Smooth muscle cell (in vitro differentiated cells): ENCODE data around the gene IGDCC3. TPM values are rescaled to one million over a fixed set of nuclear protein-coding genes. Genes with fewer than 3 reads are reported as not detected.
A peak's percentile ranks its signal among the peaks of the same experiment; 100 is the strongest.

ENCODE experiments used
- DNase-seq: peaks from one replicate; lab custom pipeline; 2025; ENCODE audit not compliant: unreplicated experiment; lab: John Stamatoyannopoulos, UW
- H2AFZ ChIP-seq: fragments of 200-600 bp; sonication (generic); 2 replicates; pipeline ENCODE4 v1.6.0; 2016; ENCODE audit warnings: antibody characterized with exemption, low read depth, mild to moderate bottlenecking
- H3F3A ChIP-seq: fragments of 200-600 bp; sonication (generic); 2 replicates; pipeline ENCODE4 v1.6.0; 2017; ENCODE audit warnings: antibody characterized with exemption, low read depth
- H3K27ac ChIP-seq: fragments of 200-600 bp; sonication (generic); 2 replicates; pipeline ENCODE4 v1.5.1; 2016; ENCODE audit warnings: low read depth, mild to moderate bottlenecking
- H3K27me3 ChIP-seq: fragments of 200-600 bp; sonication (generic); 2 replicates; pipeline ENCODE4 v1.6.1; 2016; ENCODE audit warnings: low read depth, mild to moderate bottlenecking
- H3K36me3 ChIP-seq: fragments of 200-600 bp; sonication (generic); 2 replicates; pipeline ENCODE4 v1.5.1; 2016; ENCODE audit warnings: low read depth
- H3K4me1 ChIP-seq: fragments of 200-600 bp; sonication (generic); 2 replicates; pipeline ENCODE4 v1.5.1; 2016; ENCODE audit warnings: low read depth
- H3K4me2 ChIP-seq: fragments of 200-600 bp; sonication (generic); 2 replicates; pipeline ENCODE4 v1.6.0; 2016; ENCODE audit warnings: mild to moderate bottlenecking
- H3K4me3 ChIP-seq: fragments of 200-600 bp; sonication (generic); 2 replicates; pipeline ENCODE4 v1.5.1; 2016; ENCODE audit warnings: mild to moderate bottlenecking
- H3K79me2 ChIP-seq: fragments of 200-600 bp; sonication (generic); 2 replicates; pipeline ENCODE4 v1.6.0; 2016; ENCODE audit warnings: low read depth, mild to moderate bottlenecking
- H3K9ac ChIP-seq: fragments of 200-600 bp; sonication (generic); 2 replicates; pipeline ENCODE4 v1.6.0; 2016; ENCODE audit warnings: low read depth
- H3K9me3 ChIP-seq: fragments of 200-600 bp; sonication (generic); replicated peaks from 2 replicates; pipeline ENCODE4 v1.5.1; 2016; ENCODE audit warnings: low read depth
- H4K20me1 ChIP-seq: fragments of 200-600 bp; sonication (generic); 2 replicates; pipeline ENCODE4 v1.6.0; 2016; ENCODE audit warnings: low read depth
- whole genome bisulfite sequencing: methylation state at CpG from one replicate; pipeline ENCODE4 v1.1.7; 2016; ENCODE audit warnings: low lambda C conversion rate; 5-methylcytosine and 5-hydroxymethylcytosine counted together
- polyA plus RNA-seq: library from polyadenylated mRNA; unstranded; fragments of >200 nt; fragmentation: Nextera tagmentation; extraction: Ambion mirVana; gene quantifications from 2 replicates; pipeline ENCODE4 v1.2.1, GENCODE V29; 2016
- total RNA-seq: library from RNA; depleted of rRNA; stranded (reverse); fragments of >200 nt; gene quantifications from 2 replicates; pipeline ENCODE4 v1.2.3, GENCODE V29; 2014
- TF ChIP-seq, protein P1 (sequence below): fragments of 200-600 bp; sonication (generic); IDR thresholded peaks from 2 replicates; pipeline ENCODE4 v1.5.1; 2017; ENCODE audit warnings: borderline replicate concordance, mild to moderate bottlenecking, antibody characterized with exemption; ENCODE audit not compliant: insufficient read depth, poor library complexity, severe bottlenecking

Gene IGDCC3
- total and polyA plus RNA-seq, 2 experiments from 2014 or later, result 3.2 to 5.9 TPM

DNA sequence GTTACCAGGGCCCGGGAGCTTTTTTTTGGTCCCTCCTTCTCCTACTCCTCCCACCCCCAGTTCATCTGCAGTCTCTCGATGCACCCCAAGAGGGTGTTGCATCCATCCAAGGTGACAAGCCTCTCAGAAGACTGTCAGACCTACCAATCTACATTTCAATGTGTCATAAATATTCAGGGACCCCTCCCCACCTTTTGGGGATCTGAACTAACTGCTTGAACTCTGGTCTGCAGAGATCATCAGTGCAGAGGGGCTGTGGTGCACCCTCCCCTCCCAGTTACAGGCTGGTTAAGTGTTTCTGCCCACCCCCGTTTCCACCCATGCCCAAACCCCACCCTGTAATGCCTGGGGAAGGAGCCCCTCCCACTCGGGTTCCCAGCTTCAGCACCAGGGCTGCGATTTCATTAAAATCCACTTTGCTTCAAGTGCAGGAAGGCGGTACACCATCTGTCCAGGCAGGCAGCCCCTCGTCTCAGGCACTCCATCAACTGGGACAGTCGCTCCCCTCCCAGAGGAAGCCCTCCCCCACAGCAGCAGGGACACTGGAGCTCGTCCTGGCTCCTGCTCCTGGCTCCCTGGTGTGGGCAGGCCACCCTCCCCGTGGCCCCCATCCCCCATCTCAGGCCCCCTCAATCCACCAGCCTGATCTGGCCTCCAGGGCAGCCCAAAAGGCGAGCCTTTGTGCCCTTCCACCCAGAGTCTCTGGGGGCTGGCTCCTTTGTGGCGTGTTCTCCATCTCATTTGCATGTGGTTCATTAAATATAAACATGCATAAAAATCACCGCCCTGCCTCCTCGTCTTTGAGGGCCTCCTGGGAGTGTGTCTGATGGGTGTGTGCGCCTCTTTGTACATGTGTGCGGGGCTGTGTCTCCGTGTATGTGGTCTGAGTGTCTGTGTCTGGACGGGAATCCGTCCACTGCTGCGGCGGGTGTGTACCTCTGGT lies 41.0 kb downstream of the IGDCC3 start:
- Histone ChIP-seq H2AFZ (no peak overlapping the region), H3K9ac (no peak overlapping the region), H3K4me2 (no peak overlapping the region), H3K27ac (no peak overlapping the region), H3F3A (no peaks in the 10 kb centered on the region), H3K79me2 (peaks cover 7% of the 10 kb centered on the region), H4K20me1 (no peaks in the 10 kb centered on the region), H3K27me3 (no peaks in the 10 kb centered on the region), H3K9me3 (no peaks in the 10 kb centered on the region), H3K4me1 (peaks cover 32% of the 10 kb centered on the region), H3K4me3 (no peak overlapping the region), H3K36me3 (no peaks in the 10 kb centered on the region)
- no peak for DNase-seq
- WGBS, result 81% methylated on average over 21 of the region's 21 CpGs
- TF ChIP-seq, protein P1, sequence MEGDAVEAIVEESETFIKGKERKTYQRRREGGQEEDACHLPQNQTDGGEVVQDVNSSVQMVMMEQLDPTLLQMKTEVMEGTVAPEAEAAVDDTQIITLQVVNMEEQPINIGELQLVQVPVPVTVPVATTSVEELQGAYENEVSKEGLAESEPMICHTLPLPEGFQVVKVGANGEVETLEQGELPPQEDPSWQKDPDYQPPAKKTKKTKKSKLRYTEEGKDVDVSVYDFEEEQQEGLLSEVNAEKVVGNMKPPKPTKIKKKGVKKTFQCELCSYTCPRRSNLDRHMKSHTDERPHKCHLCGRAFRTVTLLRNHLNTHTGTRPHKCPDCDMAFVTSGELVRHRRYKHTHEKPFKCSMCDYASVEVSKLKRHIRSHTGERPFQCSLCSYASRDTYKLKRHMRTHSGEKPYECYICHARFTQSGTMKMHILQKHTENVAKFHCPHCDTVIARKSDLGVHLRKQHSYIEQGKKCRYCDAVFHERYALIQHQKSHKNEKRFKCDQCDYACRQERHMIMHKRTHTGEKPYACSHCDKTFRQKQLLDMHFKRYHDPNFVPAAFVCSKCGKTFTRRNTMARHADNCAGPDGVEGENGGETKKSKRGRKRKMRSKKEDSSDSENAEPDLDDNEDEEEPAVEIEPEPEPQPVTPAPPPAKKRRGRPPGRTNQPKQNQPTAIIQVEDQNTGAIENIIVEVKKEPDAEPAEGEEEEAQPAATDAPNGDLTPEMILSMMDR, result no peak

- no peaks in the 10 kb centered on the region for H3K36me3 ChIP-seq
- peaks cover 32% of the 10 kb centered on the region for H3K4me1 ChIP-seq
- no peak overlapping the region for H3K9ac ChIP-seq
- DNase-seq, result no peak
- H3K27ac ChIP-seq, result no peak overlapping the region
- H3K4me2 ChIP-seq, result peak overlapping the region; percentile 39
- no peak overlapping the region for H2AFZ ChIP-seq
- H3K27me3 ChIP-seq, result no peaks in the 10 kb centered on the region
- H3K4me3 ChIP-seq, result no peak overlapping the region
- TF ChIP-seq, protein P1, result no peak
- no peaks in the 10 kb centered on the region for H4K20me1 ChIP-seq
- no peaks in the 10 kb centered on the region for H3K9me3 ChIP-seq
- WGBS, result 92% methylated on average over 18 of the region's 19 CpGs
- no peaks in the 10 kb centered on the region for H3K79me2 ChIP-seq
- no peaks in the 10 kb centered on the region for H3F3A ChIP-seq
Measured at GRCh38 chr15:65335278-65336055, 42.3 kb downstream of the IGDCC3 start.

DNA sequence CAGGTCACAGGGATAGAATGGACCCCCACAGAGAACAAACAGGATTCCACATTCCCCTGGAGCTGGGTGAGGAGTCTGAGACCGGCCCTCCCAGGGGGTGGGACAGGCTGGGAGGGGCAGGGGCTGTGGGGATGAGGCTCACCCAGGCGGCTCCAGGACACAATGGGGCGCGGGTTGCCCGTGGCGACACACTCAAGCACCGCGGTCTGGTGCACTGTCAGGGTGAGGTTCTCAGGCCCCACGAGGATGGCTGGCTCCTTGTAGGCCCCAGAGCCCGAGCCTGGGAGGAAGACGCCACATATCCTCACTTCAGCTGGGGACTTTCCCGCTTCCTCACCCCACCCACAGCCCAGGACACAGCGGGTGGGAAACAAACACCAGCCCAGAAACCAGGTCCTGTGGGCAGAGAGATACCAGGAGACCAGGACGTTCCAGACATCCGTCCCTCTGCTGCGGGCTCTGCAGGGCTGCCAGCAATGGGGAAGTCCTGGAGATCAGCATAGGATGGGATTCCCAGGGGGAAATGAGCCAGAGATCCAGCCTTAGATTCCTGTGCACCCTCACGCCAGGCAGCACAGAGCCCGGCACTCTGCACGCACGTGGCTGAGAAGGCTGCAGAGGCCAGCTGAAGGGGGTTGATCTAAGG lies 43.1 kb downstream of the IGDCC3 start:
- Histone ChIP-seq H3K79me2 (no peaks in the 10 kb centered on the region), H3K9ac (peak overlapping the region; percentile 11), H3K4me3 (no peak overlapping the region), H2AFZ (no peak overlapping the region), H3K27me3 (no peaks in the 10 kb centered on the region), H4K20me1 (no peaks in the 10 kb centered on the region), H3F3A (no peaks in the 10 kb centered on the region), H3K4me1 (peaks cover 27% of the 10 kb centered on the region), H3K27ac (no peak overlapping the region), H3K36me3 (no peaks in the 10 kb centered on the region), H3K9me3 (no peaks in the 10 kb centered on the region), H3K4me2 (peak overlapping the region; percentile 39)
- WGBS, result 45% methylated on average over 20 of the region's 20 CpGs
- TF ChIP-seq, protein P1, result no peak
- DNase-seq, result no peak
